ENCODE results near the gene NLRP6.
"Not testable (repeated sequence)": the region's sequence is repeated elsewhere in the genome, so short reads cannot be mapped to it uniquely, and the experiment has no call there.

NLRP6 gene

GRCh38 chr11:256952-257737, 21.1 kb upstream of the NLRP6 start:
- no peak for DNase-seq

GRCh38 chr11:257766-258493, 20.3 kb upstream of the NLRP6 start:
- DNase-seq, result no peak

- no peak for DNase-seq
Measured at GRCh38 chr11:259413-259812, 18.8 kb upstream of the NLRP6 start.

DNA sequence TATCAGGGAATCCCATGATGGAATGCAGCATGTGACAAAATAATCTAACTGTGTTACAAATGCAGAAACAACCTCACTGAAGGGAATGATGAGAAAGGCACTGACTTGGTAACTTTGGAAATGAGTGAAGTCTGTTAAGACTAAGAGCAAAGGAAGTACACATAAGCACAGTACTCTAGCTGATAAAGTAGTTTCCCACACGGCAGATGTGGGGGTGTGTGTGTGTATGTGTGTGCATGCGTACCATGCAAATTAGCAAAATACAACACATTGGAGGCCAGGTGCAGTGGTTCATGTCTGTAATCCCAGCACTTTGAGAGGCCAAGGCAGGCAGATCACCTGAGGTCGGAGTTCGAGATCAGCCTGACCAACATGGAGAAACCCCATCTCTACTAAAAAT, 16.6 kb upstream of the NLRP6 start:
- DNase-seq, result no peak

DNA sequence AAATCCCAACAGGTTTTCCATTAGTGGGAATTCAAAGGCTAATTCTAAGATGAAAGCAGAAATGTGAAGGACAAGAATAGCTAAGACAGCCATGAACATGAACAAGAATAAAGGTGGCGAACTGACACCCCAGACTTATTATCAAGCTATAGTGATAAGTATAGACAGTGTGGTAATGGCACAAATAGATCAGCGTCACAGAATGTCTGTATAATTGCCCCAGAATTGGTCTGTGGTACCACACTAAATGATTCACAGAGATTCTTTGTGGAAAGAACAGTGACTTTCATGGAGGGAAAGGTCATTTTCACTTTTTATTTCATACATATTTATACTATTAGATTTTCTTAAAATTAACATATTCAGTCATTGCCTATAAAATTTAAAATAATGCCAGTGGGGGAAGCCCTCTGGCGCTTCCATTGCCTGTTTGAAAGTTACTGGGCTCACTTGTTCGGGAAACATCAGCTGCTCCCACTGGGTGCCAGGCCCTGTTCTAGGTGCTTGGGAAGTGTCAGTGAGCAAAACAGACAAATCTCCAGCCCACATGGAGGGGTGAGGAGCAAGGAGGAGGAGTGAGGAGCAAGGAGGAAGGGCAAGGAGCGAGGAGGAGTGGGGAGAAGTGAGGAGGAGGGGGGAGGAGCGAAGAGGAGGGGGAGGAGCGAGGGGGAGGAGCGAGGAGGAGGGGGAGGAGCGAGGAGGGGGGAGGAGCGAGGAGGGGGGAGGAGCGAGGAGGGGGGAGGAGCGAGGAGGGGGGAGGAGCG, 11.3 kb upstream of the NLRP6 start:
- DNase-seq, result no peak

DNA sequence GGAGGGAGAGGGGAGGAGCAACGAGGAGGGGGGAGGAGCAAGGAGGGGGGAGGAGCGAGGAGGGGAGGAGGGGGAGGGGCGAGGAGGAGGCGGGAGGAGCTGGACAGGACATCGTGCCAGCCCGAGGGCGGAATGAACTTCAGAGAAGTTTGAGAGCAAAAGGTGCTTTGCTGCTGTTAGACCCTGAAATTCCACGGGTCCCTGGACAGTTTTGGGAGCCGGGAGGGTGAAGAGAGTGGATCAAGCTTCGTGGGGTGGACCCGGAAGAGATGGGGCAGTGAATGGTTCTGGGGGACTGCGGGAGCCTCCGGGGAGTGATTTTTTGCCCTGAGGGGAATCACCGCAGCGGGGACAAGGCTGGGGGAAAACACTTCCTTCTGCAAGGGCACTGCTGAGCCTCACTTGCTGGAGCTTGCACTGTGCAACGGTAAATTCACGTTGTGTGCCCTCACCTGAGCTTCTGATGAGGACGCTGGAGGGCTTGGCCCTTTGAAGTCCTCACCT, 10.7 kb upstream of the NLRP6 start:
- DNase-seq, result peak; percentile 40

GRCh38 chr11:268716-269145, 9.5 kb upstream of the NLRP6 start:
- DNase-seq, result not testable (repeated sequence)

DNA sequence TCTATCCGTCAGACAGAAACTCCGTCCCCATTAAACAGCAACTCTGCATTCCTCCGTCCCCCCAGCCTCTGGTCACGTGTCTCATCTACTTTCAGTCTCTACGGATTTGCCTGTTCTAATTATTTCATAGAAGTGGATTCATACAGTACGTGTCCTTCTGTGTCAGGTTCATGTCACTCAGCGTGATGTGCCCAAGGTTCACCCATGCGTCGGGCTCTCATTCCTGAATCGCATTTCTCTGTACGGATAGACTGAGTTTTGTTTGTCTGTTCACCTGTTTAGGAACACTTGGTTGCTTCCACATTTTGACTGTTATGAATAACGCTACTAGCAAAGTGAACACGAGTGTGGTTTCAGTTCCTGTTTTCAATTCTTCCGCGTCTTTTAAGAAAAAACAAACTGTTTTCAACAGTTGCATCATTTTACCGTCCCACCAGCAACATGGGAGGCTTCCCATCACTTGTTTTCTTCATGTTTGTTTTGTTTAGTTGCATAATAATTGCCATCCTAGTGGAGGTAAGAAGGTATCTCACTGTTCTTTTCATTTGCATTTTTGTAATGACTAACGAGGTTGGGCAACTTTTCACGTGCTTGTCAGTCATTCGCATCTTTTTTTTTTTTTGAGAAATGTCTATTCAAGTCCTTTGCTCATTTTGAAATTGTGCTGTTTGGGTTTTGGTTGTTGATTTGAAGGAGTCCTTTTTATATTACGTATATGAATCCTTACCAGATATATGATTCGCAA, 8.9 kb upstream of the NLRP6 start:
- no peak for DNase-seq

GRCh38 chr11:270451-271318, 7.5 kb upstream of the NLRP6 start:
- DNase-seq, result no peak

DNA sequence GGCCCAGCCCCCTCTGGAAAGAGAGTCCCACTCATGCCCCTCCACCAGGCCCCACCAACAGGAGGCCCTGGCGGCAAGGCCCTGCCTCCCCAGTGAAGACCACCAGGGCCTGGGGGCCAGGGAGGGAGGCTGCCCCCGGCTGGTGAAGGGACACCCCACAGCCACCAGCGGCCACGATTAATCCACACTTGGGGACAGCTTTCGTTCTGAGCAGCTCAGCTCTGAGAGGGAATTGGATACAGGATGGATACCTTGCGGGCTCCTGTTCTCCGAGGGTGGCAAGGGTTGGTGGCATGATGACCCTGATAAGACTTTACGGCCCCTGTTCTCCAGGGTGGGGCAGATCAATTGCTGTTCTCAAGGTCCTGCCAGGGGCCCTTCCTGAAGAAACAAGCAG, 6.9 kb upstream of the NLRP6 start:
- no peak for DNase-seq

- no peak for DNase-seq
Measured at GRCh38 chr11:272195-272930, 5.8 kb upstream of the NLRP6 start.

GRCh38 chr11:272931-273198, 5.3 kb upstream of the NLRP6 start:
- no peak for DNase-seq

DNA sequence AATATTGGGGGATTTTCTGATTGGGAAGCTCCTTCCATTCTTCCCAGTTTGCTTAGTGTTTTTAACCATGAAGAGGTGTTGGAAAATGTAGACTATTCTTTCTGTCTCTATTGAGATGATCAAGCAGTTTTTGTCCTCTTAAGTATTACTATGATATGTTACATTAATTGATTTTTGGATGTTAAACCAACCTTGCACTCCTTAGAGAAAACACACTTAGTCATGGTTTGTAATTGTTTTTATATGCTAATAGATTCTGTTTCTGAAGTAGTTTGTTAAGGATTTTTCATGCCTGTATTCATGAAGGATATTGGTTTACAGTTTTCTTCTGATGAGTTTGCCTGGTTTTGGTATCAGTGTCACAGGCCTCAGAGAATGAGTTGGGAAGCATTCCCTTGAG, 2.0 kb upstream of the NLRP6 start:
- DNase-seq, result no peak

DNA sequence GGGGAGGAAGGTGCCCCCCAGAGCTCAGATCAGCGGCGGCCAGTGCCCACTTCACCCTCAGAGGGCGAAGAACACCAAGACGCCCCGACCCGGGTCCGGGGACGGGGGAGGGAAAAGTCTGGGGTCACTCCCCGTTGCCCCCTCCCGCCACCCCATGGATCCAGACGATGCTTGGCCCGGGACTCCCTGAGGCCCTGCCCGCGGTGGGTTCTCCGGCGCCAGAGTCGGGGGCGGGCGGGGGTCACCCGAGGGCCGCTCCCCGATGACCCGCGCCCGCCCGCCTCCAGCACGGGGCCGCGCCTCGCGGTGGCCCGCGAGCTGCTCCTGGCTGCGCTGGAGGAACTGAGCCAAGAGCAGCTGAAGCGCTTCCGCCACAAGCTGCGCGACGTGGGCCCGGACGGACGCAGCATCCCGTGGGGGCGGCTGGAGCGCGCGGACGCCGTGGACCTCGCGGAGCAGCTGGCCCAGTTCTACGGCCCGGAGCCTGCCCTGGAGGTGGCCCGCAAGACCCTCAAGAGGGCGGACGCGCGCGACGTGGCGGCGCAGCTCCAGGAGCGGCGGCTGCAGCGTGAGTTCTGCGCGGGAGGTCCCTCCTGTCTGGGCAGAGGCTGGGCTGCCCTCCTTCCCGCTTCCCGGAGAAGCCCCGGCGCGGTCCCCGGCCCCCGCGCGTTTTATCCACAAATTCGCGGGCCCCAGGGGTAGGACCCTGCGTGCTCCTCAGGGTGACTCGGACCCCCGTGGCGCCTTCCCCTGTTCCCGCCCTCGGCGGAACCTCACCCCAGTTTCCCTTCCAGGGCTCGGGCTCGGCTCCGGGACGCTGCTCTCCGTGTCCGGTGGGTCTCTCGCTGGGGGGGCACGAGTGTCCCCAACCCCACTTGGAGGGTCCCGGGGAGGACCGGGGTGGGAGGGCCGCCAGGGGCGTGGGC, 1.1 kb downstream of the NLRP6 start:
- no peak for DNase-seq

DNA sequence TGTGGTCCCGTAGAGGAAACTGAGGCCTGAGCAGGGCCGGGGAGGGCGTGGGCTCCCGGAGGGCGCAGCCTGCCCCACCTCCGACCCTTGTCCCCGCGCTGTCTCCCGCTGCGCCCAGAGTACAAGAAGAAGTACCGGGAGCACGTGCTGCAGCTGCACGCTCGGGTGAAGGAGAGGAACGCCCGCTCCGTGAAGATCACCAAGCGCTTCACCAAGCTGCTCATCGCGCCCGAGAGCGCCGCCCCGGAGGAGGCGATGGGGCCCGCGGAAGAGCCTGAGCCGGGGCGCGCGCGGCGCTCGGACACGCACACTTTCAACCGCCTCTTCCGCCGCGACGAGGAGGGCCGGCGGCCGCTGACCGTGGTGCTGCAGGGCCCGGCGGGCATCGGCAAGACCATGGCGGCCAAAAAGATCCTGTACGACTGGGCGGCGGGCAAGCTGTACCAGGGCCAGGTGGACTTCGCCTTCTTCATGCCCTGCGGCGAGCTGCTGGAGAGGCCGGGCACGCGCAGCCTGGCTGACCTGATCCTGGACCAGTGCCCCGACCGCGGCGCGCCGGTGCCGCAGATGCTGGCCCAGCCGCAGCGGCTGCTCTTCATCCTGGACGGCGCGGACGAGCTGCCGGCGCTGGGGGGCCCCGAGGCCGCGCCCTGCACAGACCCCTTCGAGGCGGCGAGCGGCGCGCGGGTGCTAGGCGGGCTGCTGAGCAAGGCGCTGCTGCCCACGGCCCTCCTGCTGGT, 1.9 kb downstream of the NLRP6 start:
- DNase-seq, result no peak

DNA sequence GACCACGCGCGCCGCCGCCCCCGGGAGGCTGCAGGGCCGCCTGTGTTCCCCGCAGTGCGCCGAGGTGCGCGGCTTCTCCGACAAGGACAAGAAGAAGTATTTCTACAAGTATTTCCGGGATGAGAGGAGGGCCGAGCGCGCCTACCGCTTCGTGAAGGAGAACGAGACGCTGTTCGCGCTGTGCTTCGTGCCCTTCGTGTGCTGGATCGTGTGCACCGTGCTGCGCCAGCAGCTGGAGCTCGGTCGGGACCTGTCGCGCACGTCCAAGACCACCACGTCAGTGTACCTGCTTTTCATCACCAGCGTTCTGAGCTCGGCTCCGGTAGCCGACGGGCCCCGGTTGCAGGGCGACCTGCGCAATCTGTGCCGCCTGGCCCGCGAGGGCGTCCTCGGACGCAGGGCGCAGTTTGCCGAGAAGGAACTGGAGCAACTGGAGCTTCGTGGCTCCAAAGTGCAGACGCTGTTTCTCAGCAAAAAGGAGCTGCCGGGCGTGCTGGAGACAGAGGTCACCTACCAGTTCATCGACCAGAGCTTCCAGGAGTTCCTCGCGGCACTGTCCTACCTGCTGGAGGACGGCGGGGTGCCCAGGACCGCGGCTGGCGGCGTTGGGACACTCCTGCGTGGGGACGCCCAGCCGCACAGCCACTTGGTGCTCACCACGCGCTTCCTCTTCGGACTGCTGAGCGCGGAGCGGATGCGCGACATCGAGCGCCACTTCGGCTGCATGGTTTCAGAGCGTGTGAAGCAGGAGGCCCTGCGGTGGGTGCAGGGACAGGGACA, 2.7 kb downstream of the NLRP6 start:
- DNase-seq, result no peak

- DNase-seq, result no peak
Measured at GRCh38 chr11:281486-282161, 3.4 kb downstream of the NLRP6 start.

- DNase-seq, result no peak
Measured at GRCh38 chr11:282171-282570, 4.0 kb downstream of the NLRP6 start.
